NCI-H82 treated with DMSO at 0.1 percent for 48 hours (cell line): ENCODE data around the gene IBSP.

Experiments
- DNase-seq: peaks from one replicate; lab custom pipeline; 2025; ENCODE audit not compliant: unreplicated experiment; lab: John Stamatoyannopoulos, UW

Gene IBSP

GRCh38 chr4:87838205-87838604, 38.9 kb downstream of the IBSP start:
- DNase-seq = no peak

- peak; percentile 12 for DNase-seq
Observed at GRCh38 chr4:87838890-87839591, 39.7 kb downstream of the IBSP start.

GRCh38 chr4:87839592-87839946, 40.2 kb downstream of the IBSP start:
- no peak for DNase-seq

GRCh38 chr4:87840149-87840548, 40.8 kb downstream of the IBSP start:
- DNase-seq = no peak

- no peak for DNase-seq
Observed at GRCh38 chr4:87843936-87844335, 44.6 kb downstream of the IBSP start.

- no peak for DNase-seq
Observed at GRCh38 chr4:87844452-87844851, 45.1 kb downstream of the IBSP start.

- no peak for DNase-seq
Observed at GRCh38 chr4:87846226-87846625, 46.9 kb downstream of the IBSP start.

GRCh38 chr4:87848622-87849351, 49.4 kb downstream of the IBSP start:
- peak; percentile 4 for DNase-seq

- DNase-seq = no peak
Observed at GRCh38 chr4:87849612-87850011, 50.3 kb downstream of the IBSP start.

- DNase-seq = no peak
Observed at GRCh38 chr4:87851332-87851731, 52.0 kb downstream of the IBSP start.

- no peak for DNase-seq
Observed at GRCh38 chr4:87851953-87852352, 52.6 kb downstream of the IBSP start.

GRCh38 chr4:87853108-87853507, 53.8 kb downstream of the IBSP start:
- DNase-seq = no peak

- DNase-seq = no peak
Observed at GRCh38 chr4:87853891-87854290, 54.5 kb downstream of the IBSP start.

- DNase-seq = no peak
Observed at GRCh38 chr4:87855559-87855958, 56.2 kb downstream of the IBSP start.

GRCh38 chr4:87856816-87857215, 57.5 kb downstream of the IBSP start:
- DNase-seq = no peak

GRCh38 chr4:87857789-87858188, 58.4 kb downstream of the IBSP start:
- no peak for DNase-seq
